Breast epithelium (tissue), 3 donors: ENCODE results near the gene ZNF629.

Experiments used
- CTCF ChIP-seq, 3 donors: fragments of 450-650 bp; IDR thresholded peaks; one replicate each; pipeline ENCODE4 v1.5.1; 2016 to 2017; ENCODE audit warnings: antibody characterized with exemption in 3 of 3, mild to moderate bottlenecking in 3 of 3, moderate library complexity in 3 of 3
- POLR2A ChIP-seq: fragments of 450-650 bp; IDR thresholded peaks from one replicate; pipeline ENCODE4 v1.6.1; 2016; ENCODE audit warnings: antibody characterized with exemption, mild to moderate bottlenecking, moderate library complexity

- TF ChIP-seq CTCF (IDR thresholded peaks at IDR 0.05), result no peak
- no peak for TF ChIP-seq POLR2A
Measured at GRCh38 chr16:30802936-30803335, 15.9 kb upstream of the ZNF629 start.
